Activated T-helper 17 cell treated with anti-CD3 and anti-CD28 coated beads, Interleukin-2, amount 50 U/mL, for 72 hours (primary cell): ENCODE measurements around the gene NPIPA8. TPM values are rescaled to one million over a fixed set of nuclear protein-coding genes. Genes with fewer than 3 reads are reported as not detected.
"Not testable (repeated sequence)": the region's sequence is repeated elsewhere in the genome, so short reads cannot be mapped to it uniquely, and the experiment has no call there.

Source experiments
- ATAC-seq: fragments of 150-1000 bp; cut with Tn5 transposase; replicated peaks from 2 replicates; pipeline ENCODE4 v1.10.0; 2021; ENCODE audit warnings: mild to moderate bottlenecking, moderate library complexity
- H3K27ac Mint-ChIP-seq: one replicate; pipeline ENCODE4 v1.8.0; 2022; ENCODE audit warnings: mixed read lengths
- H3K27me3 Mint-ChIP-seq: one replicate; pipeline ENCODE4 v1.8.0; 2022; ENCODE audit warnings: mixed read lengths
- H3K36me3 Mint-ChIP-seq: one replicate; pipeline ENCODE4 v1.8.0; 2022; ENCODE audit warnings: low read depth, mild to moderate bottlenecking, mixed read lengths
- H3K4me1 Mint-ChIP-seq: one replicate; pipeline ENCODE4 v1.8.0; 2022; ENCODE audit warnings: mixed read lengths
- H3K4me3 Mint-ChIP-seq: one replicate; pipeline ENCODE4 v1.8.0; 2022; ENCODE audit warnings: mild to moderate bottlenecking, mixed read lengths
- H3K9me3 Mint-ChIP-seq: one replicate; pipeline ENCODE4 v1.8.0; 2022; ENCODE audit warnings: mixed read lengths
- total RNA-seq, 2 donors: library from RNA; stranded (reverse); gene quantifications; one replicate each; pipeline ENCODE4 v1.2.3, GENCODE V29; 2022

Gene NPIPA8
- total RNA-seq, 2 donors from 2014 or later: 24.2 to 35.7 TPM

DNA sequence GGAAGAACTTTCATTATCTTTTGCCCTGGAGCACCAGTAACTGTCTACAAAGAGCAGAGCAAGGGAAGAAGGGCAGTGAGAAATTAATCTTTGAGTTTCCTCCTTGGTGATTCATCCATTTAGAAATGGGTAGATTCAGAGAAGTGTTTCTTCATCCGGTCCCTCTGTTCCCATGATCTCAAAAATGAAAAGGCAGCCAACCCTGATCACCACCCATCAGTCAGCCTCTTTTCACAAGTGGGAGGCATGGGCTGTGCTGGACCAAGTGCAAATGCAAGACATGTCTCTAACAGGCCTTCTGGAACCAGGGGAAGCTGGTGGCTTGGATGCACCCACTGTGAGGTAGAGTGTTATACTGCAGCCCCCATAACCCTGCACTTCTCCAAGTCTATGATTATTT lies 38.8 kb downstream of the NPIPA8 start:
- H3K27ac Mint-ChIP-seq, H3K4me3 Mint-ChIP-seq, H3K36me3 Mint-ChIP-seq, H3K9me3 Mint-ChIP-seq, H3K27me3 Mint-ChIP-seq, ATAC-seq, H3K4me1 Mint-ChIP-seq: not testable (repeated sequence)

DNA sequence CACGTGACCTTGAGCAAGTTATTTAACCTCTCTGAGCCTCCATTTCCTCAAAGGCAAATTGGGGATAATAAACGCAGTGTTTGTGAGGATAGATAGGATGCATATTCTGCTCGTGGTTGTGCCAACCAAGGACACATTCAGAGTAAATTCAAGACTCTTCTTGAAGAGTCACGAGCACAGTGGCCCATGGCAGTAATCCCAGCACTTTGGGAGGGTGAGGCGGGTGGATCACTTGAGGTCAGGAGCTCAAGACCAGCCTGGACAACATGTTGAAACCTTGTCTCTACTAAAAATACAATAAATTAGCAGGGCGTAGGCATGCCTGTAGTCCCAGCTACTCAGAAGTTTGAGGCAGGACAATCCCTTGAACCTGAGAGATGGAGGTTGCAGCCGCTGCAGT lies 39.6 kb downstream of the NPIPA8 start:
- not testable (repeated sequence) for H3K4me1 Mint-ChIP-seq, H3K36me3 Mint-ChIP-seq, H3K27ac Mint-ChIP-seq, H3K4me3 Mint-ChIP-seq, ATAC-seq, H3K9me3 Mint-ChIP-seq, H3K27me3 Mint-ChIP-seq

DNA sequence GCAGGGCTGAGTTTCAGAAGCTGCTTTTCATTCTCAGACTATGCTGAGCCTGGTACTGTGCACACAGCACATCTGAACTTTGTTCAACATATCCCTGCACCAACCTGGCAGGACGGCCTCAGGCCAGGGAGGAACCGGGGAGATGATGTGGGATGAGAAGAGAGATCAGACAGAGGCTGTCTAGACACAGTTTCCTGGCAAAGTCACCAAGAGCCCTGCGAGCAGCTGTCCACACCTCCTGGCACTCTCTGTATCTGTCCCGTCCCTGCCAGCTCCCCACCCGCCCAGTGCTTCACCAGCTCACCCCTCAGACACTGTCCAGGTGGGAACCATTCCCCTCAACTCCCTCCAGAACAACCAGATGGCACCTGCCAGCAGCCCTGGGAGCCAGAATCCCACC lies 42.2 kb downstream of the NPIPA8 start:
- H3K4me3 Mint-ChIP-seq, H3K27me3 Mint-ChIP-seq, H3K9me3 Mint-ChIP-seq, H3K27ac Mint-ChIP-seq, ATAC-seq, H3K4me1 Mint-ChIP-seq, H3K36me3 Mint-ChIP-seq: not testable (repeated sequence)

- H3K9me3 Mint-ChIP-seq, H3K4me3 Mint-ChIP-seq, H3K36me3 Mint-ChIP-seq, H3K27me3 Mint-ChIP-seq, H3K4me1 Mint-ChIP-seq, ATAC-seq, H3K27ac Mint-ChIP-seq: not testable (repeated sequence)
Observed at GRCh38 chr16:18293337-18293956, 43.1 kb downstream of the NPIPA8 start.

GRCh38 chr16:18290959-18291358 lies 45.6 kb downstream of the NPIPA8 start:
- H3K4me3 Mint-ChIP-seq, H3K27me3 Mint-ChIP-seq, H3K27ac Mint-ChIP-seq, H3K4me1 Mint-ChIP-seq, H3K36me3 Mint-ChIP-seq, H3K9me3 Mint-ChIP-seq, ATAC-seq: not testable (repeated sequence)

GRCh38 chr16:18286342-18286741 lies 50.2 kb downstream of the NPIPA8 start:
- not testable (repeated sequence) for H3K4me1 Mint-ChIP-seq, H3K27me3 Mint-ChIP-seq, H3K4me3 Mint-ChIP-seq, H3K9me3 Mint-ChIP-seq, H3K27ac Mint-ChIP-seq, H3K36me3 Mint-ChIP-seq, ATAC-seq

DNA sequence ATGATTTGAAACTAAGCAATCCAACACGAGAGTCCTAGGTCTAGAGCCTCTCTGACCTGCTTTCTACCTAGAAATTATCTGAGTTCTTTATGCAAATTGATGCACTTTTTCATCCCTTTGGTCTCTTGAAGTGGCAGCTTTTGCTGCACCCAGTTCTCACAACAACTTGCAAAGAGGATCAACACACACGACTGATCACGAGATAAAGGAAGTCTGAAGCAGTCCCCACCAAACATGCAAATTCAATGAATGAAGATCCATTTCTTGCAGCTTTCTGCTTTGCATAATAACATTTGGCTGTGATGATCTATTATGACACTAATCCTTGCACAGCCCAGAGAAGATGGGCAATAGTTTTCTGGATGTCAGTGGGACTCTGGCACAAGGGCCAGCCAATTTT lies 56.2 kb downstream of the NPIPA8 start:
- not testable (repeated sequence) for H3K27me3 Mint-ChIP-seq, H3K27ac Mint-ChIP-seq, ATAC-seq, H3K9me3 Mint-ChIP-seq, H3K4me3 Mint-ChIP-seq, H3K4me1 Mint-ChIP-seq, H3K36me3 Mint-ChIP-seq

DNA sequence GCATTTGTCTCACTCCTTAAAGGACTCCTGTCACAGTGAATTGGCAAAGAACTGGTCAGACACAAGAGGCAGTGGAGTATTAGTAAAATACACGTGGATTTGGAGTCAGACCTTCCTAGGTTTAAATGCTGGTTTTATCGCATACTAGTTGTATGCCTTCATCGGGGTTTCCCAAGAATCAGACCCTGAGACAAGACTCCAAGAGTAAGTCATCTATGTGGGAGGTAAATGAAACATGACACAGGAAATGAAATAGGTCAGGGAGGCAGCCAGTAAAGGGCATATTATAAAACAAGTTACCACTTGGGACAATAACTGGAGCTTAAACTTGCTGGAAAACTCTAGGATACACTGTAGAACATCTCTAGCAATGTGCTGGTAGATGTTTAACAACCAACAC lies 59.8 kb downstream of the NPIPA8 start:
- not testable (repeated sequence) for H3K36me3 Mint-ChIP-seq, H3K27me3 Mint-ChIP-seq, H3K4me3 Mint-ChIP-seq, H3K27ac Mint-ChIP-seq, H3K9me3 Mint-ChIP-seq, H3K4me1 Mint-ChIP-seq
- ATAC-seq: peak; percentile 35

DNA sequence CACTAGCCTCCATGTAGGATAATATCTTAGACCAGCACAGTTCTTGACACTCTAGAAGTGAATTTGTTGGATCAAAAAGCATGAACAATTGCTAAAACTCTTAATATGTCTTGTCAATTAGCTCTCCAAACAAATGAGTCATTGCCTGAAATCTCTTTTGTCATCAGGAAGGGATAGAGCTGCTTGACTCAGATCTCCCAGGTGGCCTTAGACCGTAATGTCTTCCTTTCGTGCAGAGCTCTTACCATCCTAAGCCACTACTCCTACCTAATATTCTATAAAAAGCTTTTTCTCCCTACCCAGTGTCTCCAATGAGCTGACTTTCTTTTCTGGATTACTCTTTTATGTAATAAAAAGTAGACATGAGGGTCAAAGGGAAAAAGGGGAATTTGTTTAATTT lies 66.4 kb downstream of the NPIPA8 start:
- H3K27ac Mint-ChIP-seq, H3K4me1 Mint-ChIP-seq, ATAC-seq: not testable (repeated sequence)

More for the DNA sequence above, 66.4 kb downstream of the NPIPA8 start:
- H3K27me3 Mint-ChIP-seq, H3K36me3 Mint-ChIP-seq, H3K4me3 Mint-ChIP-seq, H3K9me3 Mint-ChIP-seq: not testable (repeated sequence)

Other genes with a start within 250 kb of the NPIPA8 start
- 100 to 1,000 TPM in 1 of 2 donors, 10 to 100 TPM in 1; 67.4 to 141 TPM for gene NOMO2, start 225.4 kb upstream of the NPIPA8 start, total RNA-seq